IMR-90 (cell line): Measurements from ENCODE around the gene IGF2BP3. TPM values are rescaled to one million over a fixed set of nuclear protein-coding genes. Genes with fewer than 3 reads are reported as not detected.
A peak's percentile ranks its signal among the peaks of the same experiment; 100 is the strongest.

ENCODE experiments used
- ATAC-seq: fragments of 200-7000 bp; cut with Tn5 transposase; 2 replicates; pipeline ENCODE4 v1.9.1; 2020; ENCODE audit warnings: low read depth, mild to moderate bottlenecking, moderate library complexity
- BruUV-seq: library from RNA; stranded (reverse); fragments of 400-500 nt; replicated peaks from 2 replicates; lab custom pipeline; 2021; lab: Mats Ljungman, UMichigan
- CTCF ChIA-PET: fragments of 300-600 bp; formaldehyde crosslinking; extraction: SDS; loops from one replicate; lab custom pipeline; 2021; ENCODE audit warnings: antibody characterized with exemption; lab: Yijun Ruan, JAX
- POLR2A ChIA-PET: fragments of 300-600 bp; sonication (Branson Sonifier 250); formaldehyde crosslinking; loops from one replicate; lab custom pipeline; 2022; ENCODE audit warnings: antibody characterized with exemption; ENCODE audit not compliant: unreplicated experiment; lab: Charles Lee
- DNase-seq: peaks from one replicate; pipeline ENCODE4 v3.0.0; 2013
- H2AFZ ChIP-seq: replicated peaks from 2 replicates; pipeline ENCODE3; 2013; ENCODE audit warnings: low read length, mild to moderate bottlenecking; ENCODE audit not compliant: poor library complexity
- H2AK5ac ChIP-seq: 2 replicates; pipeline ENCODE4 v1.6.1; 2013; ENCODE audit warnings: low read depth, low read length, inconsistent platforms
- H2AK9ac ChIP-seq: replicated peaks from 2 replicates; pipeline ENCODE3; 2013; ENCODE audit warnings: mild to moderate bottlenecking, low read depth, low read length, moderate library complexity; ENCODE audit not compliant: poor library complexity
- H2BK120ac ChIP-seq: 2 replicates; pipeline ENCODE4 v1.6.1; 2013; ENCODE audit warnings: low read depth, low read length, inconsistent platforms
- H2BK15ac ChIP-seq: 3 replicates; pipeline ENCODE4 v1.6.1; 2013; ENCODE audit warnings: low read depth, low read length, inconsistent platforms
- H2BK20ac ChIP-seq: 2 replicates; pipeline ENCODE4 v1.6.1; 2013; ENCODE audit warnings: low read depth, mild to moderate bottlenecking, inconsistent platforms, low read length, moderate library complexity
- H2BK5ac ChIP-seq: 2 replicates; pipeline ENCODE4 v1.6.1; 2013; ENCODE audit warnings: mild to moderate bottlenecking, low read depth, low read length, inconsistent platforms; ENCODE audit not compliant: poor library complexity, severe bottlenecking
- H3K14ac ChIP-seq: replicated peaks from 2 replicates; pipeline ENCODE4 v1.6.1; 2013; ENCODE audit warnings: low read depth, low read length, inconsistent platforms
- H3K18ac ChIP-seq: 2 replicates; pipeline ENCODE4 v1.6.1; 2013; ENCODE audit warnings: low read depth, low read length, control low read depth
- H3K23ac ChIP-seq: 2 replicates; pipeline ENCODE4 v1.6.1; 2013; ENCODE audit warnings: low read depth, low read length, inconsistent platforms
- H3K27ac ChIP-seq: 2 replicates; pipeline ENCODE4 v1.5.1; 2013; ENCODE audit warnings: mild to moderate bottlenecking, control low read depth, low read length; ENCODE audit not compliant: insufficient read depth
- H3K27me3 ChIP-seq: 2 replicates; pipeline ENCODE4 v1.6.1; 2013; ENCODE audit warnings: low read length; ENCODE audit not compliant: control insufficient read depth, insufficient read depth
- H3K36me3 ChIP-seq: 2 replicates; pipeline ENCODE4 v1.6.1; 2013; ENCODE audit warnings: low read length, mixed read lengths; ENCODE audit not compliant: control insufficient read depth, insufficient read depth
- H3K4ac ChIP-seq: 2 replicates; pipeline ENCODE4 v1.6.1; 2013; ENCODE audit warnings: low read depth, low read length, inconsistent platforms
- H3K4me1 ChIP-seq: 2 replicates; pipeline ENCODE4 v1.6.1; 2013; ENCODE audit warnings: low read length, mixed read lengths; ENCODE audit not compliant: control insufficient read depth, insufficient read depth
- H3K4me2 ChIP-seq: 2 replicates; pipeline ENCODE4 v1.6.1; 2013; ENCODE audit warnings: low read depth, mild to moderate bottlenecking, control low read depth, low read length, moderate library complexity
- H3K4me3 ChIP-seq: 2 replicates; pipeline ENCODE4 v1.5.1; 2013; ENCODE audit warnings: low read depth, mild to moderate bottlenecking, control low read depth, low read length, moderate library complexity; ENCODE audit not compliant: insufficient read depth
- H3K56ac ChIP-seq: 2 replicates; pipeline ENCODE4 v1.6.1; 2013; ENCODE audit warnings: low read length, inconsistent platforms; ENCODE audit not compliant: insufficient read depth; ENCODE audit errors: extremely low read depth
- H3K79me1 ChIP-seq, 2 experiments: 2 replicates each; pipeline ENCODE4 v1.6.1; 2013; ENCODE audit warnings: low read length in 2 of 2, inconsistent platforms in 1 of 2, low read depth in 1 of 2
- H3K9ac ChIP-seq: 2 replicates; pipeline ENCODE4 v1.6.1; 2013; ENCODE audit warnings: low read depth, low read length, control low read depth
- H3K9me1 ChIP-seq: 2 replicates; pipeline ENCODE4 v1.6.1; 2013; ENCODE audit warnings: low read length, inconsistent platforms; ENCODE audit not compliant: insufficient read depth
- H3K9me3 ChIP-seq: 2 replicates; pipeline ENCODE4 v1.6.1; 2013; ENCODE audit warnings: low read length; ENCODE audit not compliant: control insufficient read depth, insufficient read depth
- H4K20me1 ChIP-seq: 2 replicates; pipeline ENCODE4 v1.6.1; 2013; ENCODE audit warnings: low read length, inconsistent platforms; ENCODE audit not compliant: insufficient read depth
- H4K5ac ChIP-seq: 2 replicates; pipeline ENCODE4 v1.6.1; 2013; ENCODE audit warnings: mild to moderate bottlenecking, low read depth, low read length, control low read depth
- H4K8ac ChIP-seq, 2 experiments: 2 replicates each; pipeline ENCODE4 v1.6.1; 2013; ENCODE audit warnings: low read depth in 2 of 2, low read length in 2 of 2, control low read depth in 1 of 2, inconsistent platforms in 1 of 2
- H4K91ac ChIP-seq: 2 replicates; pipeline ENCODE4 v1.6.1; 2013; ENCODE audit warnings: low read depth, low read length, inconsistent platforms; ENCODE audit not compliant: insufficient read depth
- CEBPB ChIP-seq: IDR thresholded peaks from 2 replicates; pipeline ENCODE4 v1.6.1; 2012; ENCODE audit warnings: low read depth, low read length, improper control_type of control experiment
- MAZ ChIP-seq: IDR thresholded peaks from 2 replicates; pipeline ENCODE4 v1.6.1; 2012; ENCODE audit warnings: low read depth, mild to moderate bottlenecking, low read length, improper control_type of control experiment, moderate library complexity, borderline replicate concordance
- POLR2A ChIP-seq: IDR thresholded peaks from 2 replicates; pipeline ENCODE4 v1.6.1; 2012; ENCODE audit warnings: mild to moderate bottlenecking, low read depth, low read length
- RFX5 ChIP-seq: IDR thresholded peaks from 2 replicates; pipeline ENCODE4 v1.8.0; 2012; ENCODE audit warnings: low read depth, mild to moderate bottlenecking, low read length, moderate library complexity
- WGBS, 2 experiments: methylation state at CpG; one replicate each; pipeline versions ENCODE4 v1.1.5 to v1.1.7; 2013; ENCODE audit warnings: missing lambda C conversion rate in 2 of 2; ENCODE audit not compliant: insufficient read length in 1 of 2; ENCODE audit errors: extremely low coverage in 2 of 2; 5-methylcytosine and 5-hydroxymethylcytosine counted together
- dilution Hi-C: fragments of 300-500 bp; cut with HindIII; formaldehyde crosslinking; loops from one replicate; pipeline ENCODE4 v1.14.3; 2018; ENCODE audit warnings: low sequenced_read_pairs; ENCODE audit not compliant: unreplicated experiment
- in situ Hi-C: fragments of 300-500 bp; cut with MboI; formaldehyde crosslinking; loops from 3 replicates; pipeline ENCODE4 v1.14.3; 2019; ENCODE audit warnings: low sequenced_read_pairs, inconsistent platforms, mixed read lengths
- intact Hi-C: fragments of 100-400 bp; cut with micrococcal nuclease; formaldehyde crosslinking; loops from 2 replicates; pipeline ENCODE4 v1.10.0; 2022
- polyA plus RNA-seq, 3 experiments: library from polyadenylated mRNA; depleted of rRNA; stranded (reverse); fragments of >200 nt; gene quantifications; 2 replicates each; pipeline ENCODE4 v1.2.3, GENCODE V29; 2012; ENCODE audit warnings: low replicate concordance in 1 of 3
- total RNA-seq: library from RNA; depleted of rRNA; stranded (reverse); fragments of >200 nt; gene quantifications from 2 replicates; pipeline ENCODE4 v1.2.3, GENCODE V29; 2012
- TF ChIP-seq, protein P1 (sequence below): fragments of 150-350 bp; IDR thresholded peaks from 2 replicates; pipeline ENCODE4 v1.6.1; 2017; ENCODE audit warnings: mild to moderate bottlenecking, antibody characterized with exemption, low read length, low read depth

IGF2BP3 gene
- total and polyA plus RNA-seq, 2 of the 4 experiments (the other 2 are of a cell fraction), result 50.9 to 59.3 TPM

DNA sequence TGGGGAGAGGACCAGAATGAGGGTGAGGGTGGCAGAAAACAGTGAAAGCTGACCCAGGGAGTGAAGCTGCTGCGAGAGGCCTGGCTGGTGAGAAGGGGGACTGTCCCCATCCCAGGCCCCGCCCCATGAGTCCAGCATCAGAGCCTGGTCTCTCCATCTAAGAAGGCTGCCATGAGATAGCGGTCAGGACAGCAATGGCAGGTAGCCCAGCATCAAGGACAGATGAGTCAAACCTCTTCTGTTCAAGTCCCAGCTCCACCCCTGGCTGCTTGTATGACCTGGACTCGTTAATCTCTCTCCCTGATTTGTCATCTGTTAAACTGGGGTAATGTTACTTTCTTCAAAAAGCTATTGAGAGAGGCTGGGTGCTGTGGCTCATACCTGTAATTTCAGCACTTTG is 201.5 kb downstream of the IGF2BP3 start:
- no peak overlapping the region for H3K27ac ChIP-seq
- 92% methylated on average over 2 of the region's 4 CpGs; no CpG with 5 or more reads in 1 of the 2 experiments for WGBS, 2 experiments
- BruUV-seq, result no TSS peak

More for the DNA sequence above, 201.5 kb downstream of the IGF2BP3 start:
- H2AK5ac ChIP-seq, result no peak overlapping the region
- H3K14ac ChIP-seq, result no peak overlapping the region
- no peak overlapping the region for H4K5ac ChIP-seq
- CTCF ChIA-PET, result no interaction called here
- no peak overlapping the region for H3K4me2 ChIP-seq
- dilution Hi-C loops, result no loop called here
- H4K91ac ChIP-seq, result no peak overlapping the region
- H2BK120ac ChIP-seq, result no peak overlapping the region
- H3K9me1 ChIP-seq, result peaks cover 2% of the 10 kb centered on the region; the same call in 1 of the 2 replicates
- H3K9me3 ChIP-seq, result 0 out of 2 replicates have a peak, but pooled peaks cover 2% of the 10 kb centered on the region
- H2AK9ac ChIP-seq, result no peak overlapping the region
- no peak overlapping the region for H3K18ac ChIP-seq
- no peaks in the 10 kb centered on the region for H3K36me3 ChIP-seq
- in situ Hi-C loops, result no loop called here
- H2BK5ac ChIP-seq, result no peak overlapping the region
- peaks cover 2% of the 10 kb centered on the region; the same call in 1 of the 2 replicates for H3K4me1 ChIP-seq
- POLR2A ChIA-PET, result no interaction called here
- intact Hi-C loops, result no loop called here
- no peak overlapping the region for H2AFZ ChIP-seq
- no peak overlapping the region for H3K23ac ChIP-seq
- H4K8ac ChIP-seq, result no peak overlapping the region
- H4K20me1 ChIP-seq, result no peaks in the 10 kb centered on the region
- no peak overlapping the region for H3K4me3 ChIP-seq
- no peak overlapping the region for H3K56ac ChIP-seq
- H3K79me1 ChIP-seq, result no peaks in the 10 kb centered on the region
- no peak overlapping the region for H2BK15ac ChIP-seq
- H3K4ac ChIP-seq, result no peak overlapping the region
- no peak overlapping the region for H2BK20ac ChIP-seq
- H3K9ac ChIP-seq, result no peak overlapping the region
- ATAC-seq (no peak), DNase-seq (peak; percentile 6)
- peaks cover 20% of the 10 kb centered on the region for H3K27me3 ChIP-seq
- TF ChIP-seq, protein P1, sequence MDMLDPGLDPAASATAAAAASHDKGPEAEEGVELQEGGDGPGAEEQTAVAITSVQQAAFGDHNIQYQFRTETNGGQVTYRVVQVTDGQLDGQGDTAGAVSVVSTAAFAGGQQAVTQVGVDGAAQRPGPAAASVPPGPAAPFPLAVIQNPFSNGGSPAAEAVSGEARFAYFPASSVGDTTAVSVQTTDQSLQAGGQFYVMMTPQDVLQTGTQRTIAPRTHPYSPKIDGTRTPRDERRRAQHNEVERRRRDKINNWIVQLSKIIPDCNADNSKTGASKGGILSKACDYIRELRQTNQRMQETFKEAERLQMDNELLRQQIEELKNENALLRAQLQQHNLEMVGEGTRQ, result no peak
- TF ChIP-seq CEBPB (no peak), RFX5 (no peak), POLR2A (no peak), MAZ (no peak)
